NCI-H2029 treated with DMSO at 0.1 percent for 48 hours (cell line): ENCODE measurements around the gene NKAIN4.

Experiments
- DNase-seq: peaks from one replicate; lab custom pipeline; 2025; lab: John Stamatoyannopoulos, UW

Gene NKAIN4

DNA sequence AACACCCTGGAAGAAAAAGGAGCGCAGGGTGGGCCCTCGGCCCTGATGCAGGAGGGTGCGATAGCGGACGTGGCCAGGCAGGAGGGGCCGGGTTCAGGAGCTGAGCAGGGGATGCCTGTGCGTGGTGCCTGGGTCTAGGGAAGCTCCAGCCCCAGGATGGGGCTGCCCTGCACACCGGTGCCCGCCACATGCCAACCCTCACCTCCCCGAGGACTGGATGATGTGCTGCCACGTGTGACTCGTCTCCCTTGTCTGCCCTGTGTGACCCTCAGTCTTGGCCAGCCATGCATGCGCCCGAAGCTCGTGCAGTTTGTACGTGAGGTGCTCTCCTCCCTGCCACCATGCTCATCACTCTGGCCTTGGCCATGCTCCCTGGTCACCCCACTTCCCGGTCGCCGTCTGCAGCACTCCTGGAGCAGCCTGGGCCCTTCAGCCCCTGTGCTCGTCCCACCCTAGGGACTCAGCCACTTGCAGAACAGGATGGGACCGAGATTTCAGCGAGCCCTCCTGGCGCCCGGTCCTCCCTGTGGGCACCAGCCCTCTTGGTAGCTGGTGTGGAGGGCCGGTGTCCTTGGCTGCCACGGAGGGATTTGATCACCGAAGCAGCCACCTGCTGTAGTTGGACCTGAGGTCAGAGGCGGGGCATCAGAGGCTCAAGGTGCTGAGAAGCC is 34.5 kb upstream of the NKAIN4 start:
- no peak for DNase-seq

DNA sequence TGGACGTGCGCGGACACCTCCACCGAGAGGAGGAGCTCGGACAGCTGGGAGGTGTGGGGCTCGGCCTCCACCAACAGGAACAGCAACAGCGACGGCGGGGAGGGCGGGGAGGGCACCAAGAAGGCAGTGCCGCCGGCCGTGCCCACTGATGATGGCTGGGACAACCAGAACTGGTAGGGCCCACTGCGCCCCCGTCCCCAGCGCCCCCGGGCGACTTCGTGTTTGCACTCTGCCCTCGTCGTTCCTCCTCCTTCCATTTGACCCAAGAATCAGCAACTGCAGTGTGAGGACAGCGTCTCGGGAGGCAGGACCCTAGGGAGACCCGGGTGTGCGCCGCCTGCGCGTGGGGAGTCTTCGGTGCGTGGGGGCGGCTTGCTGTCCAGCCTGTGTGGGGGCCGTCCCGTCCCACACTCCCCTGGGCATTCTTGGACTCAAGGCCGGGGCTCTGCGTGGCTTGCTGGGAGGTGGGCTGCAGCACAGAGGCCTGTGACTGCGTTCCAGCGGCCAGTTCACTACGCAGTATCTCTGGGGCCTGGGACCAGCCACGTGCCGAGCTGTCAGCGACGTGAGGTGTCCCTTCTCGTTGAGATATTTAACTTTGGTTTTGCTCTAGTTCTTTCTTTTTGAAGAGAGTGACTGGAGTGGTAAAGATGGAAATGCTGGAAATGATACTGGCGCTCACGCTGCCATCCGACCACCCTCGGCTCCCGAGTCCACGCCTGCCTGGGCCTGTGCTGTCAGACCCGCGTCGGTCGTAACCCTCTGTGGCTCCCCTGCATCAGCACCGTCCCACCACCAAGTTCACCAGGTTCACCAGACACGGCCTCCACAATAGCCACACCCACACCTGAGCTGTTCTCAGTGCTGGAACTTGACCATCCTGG is 33.7 kb upstream of the NKAIN4 start:
- DNase-seq = no peak

- no peak for DNase-seq
Measured at GRCh38 chr20:63286781-63287696, 32.8 kb upstream of the NKAIN4 start.

DNA sequence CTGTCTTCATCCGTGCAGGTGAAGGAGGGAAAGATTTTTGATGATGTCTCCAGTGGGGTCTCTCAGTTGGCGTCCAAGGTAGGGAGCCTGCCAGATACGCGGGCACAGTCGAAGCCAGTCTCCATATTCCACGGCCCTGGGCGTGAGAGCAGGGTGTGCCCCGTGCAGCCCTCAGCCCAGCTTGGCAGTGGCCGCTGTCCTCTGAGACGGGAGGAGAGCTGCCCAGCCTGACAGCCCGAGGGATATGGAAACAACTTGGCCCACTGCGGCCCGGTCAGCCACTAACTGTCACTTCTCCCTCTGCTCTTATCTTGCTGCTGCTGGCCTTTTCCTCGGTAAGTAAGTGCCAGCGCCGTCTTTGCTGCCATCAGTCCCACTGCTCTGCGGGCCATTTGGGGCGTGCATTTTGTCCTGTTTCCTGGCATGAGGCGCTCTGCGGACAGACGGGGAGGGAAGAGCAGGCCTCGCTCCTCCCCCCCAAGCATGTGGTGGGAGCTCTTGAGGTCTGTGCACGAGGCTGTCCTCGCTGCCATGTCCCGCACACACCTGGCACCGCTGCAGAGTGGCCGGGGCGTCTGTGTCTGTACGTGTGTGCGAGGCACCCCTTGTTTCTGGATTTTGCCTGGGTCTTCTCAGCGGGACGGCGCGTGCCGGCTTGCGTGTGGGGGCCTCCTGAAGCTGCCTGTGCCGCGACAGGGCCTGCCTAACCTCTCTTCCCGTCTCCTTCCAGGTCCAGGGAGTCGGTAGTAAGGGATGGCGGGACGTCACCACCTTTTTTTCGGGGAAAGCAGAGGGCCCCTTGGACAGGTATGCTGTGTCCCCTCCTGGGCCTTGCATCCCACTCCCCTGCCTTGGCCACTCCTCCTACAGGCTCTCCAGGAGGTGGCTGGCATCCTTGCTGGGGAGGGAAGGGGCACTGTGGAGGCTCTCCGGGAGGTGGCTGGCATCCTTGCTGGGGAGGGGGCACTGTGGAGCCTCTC is 31.7 kb upstream of the NKAIN4 start:
- no peak for DNase-seq

- DNase-seq = no peak
Measured at GRCh38 chr20:63284981-63285524, 30.8 kb upstream of the NKAIN4 start.

DNA sequence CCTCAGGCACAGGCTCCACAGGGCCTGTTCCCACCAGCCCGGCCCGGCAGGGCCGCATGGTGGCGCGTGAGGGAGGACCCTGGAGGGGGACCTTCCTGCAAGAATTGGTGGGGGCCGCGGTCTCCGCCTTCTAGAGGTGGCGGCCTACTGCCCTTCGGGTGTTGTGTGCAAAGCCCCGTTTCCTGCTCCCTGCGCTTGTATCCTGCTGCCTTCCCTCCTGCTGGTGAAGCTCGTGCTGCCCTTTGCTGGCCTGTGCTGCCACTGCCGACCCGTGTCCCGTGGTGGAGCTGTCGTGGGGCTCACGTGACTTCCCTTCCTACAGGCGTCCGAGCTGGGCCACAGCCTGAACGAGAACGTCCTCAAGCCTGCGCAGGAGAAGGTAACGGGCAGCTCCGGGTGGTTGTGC is 30.3 kb upstream of the NKAIN4 start:
- DNase-seq = no peak

- no peak for DNase-seq
Measured at GRCh38 chr20:63284083-63284440, 29.8 kb upstream of the NKAIN4 start.

GRCh38 chr20:63283397-63284082 is 29.3 kb upstream of the NKAIN4 start:
- DNase-seq = no peak

- DNase-seq = no peak
Measured at GRCh38 chr20:63282946-63283345, 28.7 kb upstream of the NKAIN4 start.

DNA sequence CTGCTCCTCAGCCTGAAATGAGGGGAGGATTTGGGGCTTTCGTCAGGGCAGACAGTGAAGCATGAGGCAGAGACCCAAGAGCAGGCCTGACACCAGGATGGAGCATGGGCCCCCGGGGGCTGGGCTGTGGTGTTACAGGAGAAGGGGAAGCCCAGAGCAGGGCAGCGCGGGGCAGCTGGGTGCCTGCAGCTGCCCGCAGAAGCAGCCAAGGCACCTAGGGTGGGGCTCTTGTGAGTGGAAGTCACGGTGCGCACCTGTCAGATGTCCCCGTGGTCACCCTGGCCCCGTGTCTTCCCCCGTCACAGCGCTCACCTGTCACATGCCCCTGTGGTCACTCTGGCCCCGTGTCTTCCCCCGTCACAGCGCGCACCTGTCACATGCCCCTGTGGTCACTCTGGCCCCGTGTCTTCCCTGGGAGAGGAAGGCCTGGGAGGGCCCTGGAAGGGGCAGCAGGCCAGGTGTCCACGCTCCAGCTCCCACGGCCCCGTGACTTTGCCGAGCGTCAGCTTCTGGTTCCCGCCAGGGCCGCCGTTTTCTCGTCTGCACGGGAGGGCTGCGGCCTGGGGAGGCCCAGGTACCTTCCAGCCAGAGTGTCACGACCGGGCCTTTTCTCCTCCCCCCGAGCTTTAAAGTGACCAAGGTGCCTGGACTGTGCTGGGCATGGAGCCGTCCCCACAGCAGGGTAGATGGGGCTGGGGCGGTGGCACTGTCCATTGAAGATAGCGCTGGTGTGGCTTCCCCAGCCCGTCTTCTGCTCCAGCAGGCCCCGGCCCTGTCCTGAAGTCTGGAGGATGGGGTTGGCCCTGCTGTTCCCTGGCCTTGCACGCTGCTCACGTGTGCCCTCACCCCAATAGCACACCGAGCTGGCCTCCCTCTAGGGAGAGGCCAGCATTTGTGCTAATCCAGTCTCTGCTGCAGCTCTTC is 27.7 kb upstream of the NKAIN4 start:
- DNase-seq = no peak

DNA sequence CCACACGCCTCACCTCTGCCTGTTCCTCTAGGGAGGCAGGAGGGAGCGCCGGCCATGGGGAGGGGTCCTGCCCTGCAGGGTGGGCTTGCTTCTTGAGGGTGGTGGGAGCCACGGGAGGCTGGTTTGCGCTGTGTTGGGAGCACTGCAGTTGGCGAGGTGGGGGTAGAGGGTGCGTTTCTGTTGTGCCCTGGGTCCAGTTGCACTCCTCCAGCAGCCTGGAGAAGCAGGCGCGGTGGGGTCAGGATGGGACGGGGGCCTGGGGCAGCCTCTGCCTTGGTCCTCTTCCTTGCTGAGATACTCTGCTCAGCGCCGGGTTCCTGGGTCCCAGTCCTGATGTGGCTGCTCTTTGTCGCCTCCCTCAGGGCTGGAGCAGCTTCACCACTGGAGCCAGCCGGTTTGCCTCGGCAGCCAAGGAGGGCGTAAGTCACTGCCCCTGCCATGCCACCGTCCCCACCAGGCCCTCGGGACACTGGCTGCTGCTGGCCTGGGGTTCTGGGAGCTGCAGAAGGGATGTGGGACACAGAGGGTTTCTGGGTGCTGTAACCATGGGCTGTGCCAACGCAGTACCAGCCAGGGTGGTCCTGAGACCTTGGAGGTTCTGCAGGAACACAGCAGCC is 26.8 kb upstream of the NKAIN4 start:
- no peak for DNase-seq

DNA sequence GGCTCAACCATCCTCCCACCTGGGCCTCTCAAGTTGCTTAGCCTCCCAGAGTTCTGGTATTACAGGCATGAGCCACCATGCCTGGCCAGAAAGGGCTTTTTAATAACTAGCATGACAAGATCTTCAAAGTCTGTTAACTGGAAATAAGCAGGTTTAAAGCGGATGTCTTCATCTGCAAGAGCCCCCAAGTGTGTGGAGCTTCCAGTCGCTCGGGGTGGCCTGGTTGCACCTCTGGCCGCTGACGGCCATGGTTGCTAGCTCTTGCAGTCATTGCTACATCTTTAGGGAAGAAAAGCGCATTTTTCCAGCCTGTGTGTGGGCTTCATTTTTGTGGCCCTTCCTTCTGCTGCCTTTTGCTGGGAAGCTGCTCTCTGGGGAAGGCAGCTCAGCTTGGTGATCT is 26.1 kb upstream of the NKAIN4 start:
- no peak for DNase-seq

GRCh38 chr20:63279931-63280330 is 25.7 kb upstream of the NKAIN4 start:
- no peak for DNase-seq

DNA sequence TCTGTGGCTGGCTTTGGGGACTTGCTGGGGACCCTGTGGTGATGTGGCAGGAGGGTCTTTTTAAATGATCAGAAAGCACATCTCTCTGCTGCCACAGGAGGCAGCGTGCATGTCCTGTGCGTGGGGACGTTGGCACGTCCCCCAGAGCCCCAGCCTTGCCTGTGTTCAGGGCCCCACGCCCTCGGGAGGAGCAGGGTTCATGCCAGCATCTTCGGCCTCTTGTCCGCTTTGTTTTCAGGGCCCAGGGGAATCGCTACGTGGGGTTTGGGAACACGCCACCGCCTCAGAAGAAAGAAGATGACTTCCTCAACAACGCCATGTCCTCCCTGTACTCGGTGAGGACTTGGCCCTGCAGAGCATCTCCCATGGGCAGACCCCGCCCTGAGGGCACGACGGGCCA is 24.4 kb upstream of the NKAIN4 start:
- DNase-seq = no peak

- no peak for DNase-seq
Measured at GRCh38 chr20:63277466-63278272, 23.4 kb upstream of the NKAIN4 start.

DNA sequence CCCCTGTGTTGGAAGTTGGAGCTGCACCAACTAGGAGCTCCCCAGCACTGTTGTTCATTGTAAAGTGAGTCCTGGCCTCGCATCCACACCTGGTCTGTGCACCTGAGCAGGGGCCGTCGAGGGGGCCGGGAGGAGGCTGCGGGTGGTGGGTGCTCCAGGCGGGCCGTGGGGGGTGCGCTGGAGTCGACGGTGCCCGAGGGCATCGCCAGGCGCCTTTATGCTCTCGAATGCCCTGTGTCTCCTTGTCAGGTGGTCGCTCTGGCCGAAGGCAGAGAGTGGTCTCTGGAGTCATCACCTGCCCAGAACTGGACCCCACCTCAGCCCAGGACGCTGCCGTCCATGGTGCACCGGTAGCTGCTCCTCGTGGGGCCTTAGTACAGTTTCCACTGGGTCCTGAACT is 22.7 kb upstream of the NKAIN4 start:
- no peak for DNase-seq

- no peak for DNase-seq
Measured at GRCh38 chr20:63275825-63276224, 21.6 kb upstream of the NKAIN4 start.
